ENCODE data around the gene SLC35A1.

GRCh38 chr6:87551799-87552198 is 79.0 kb downstream of the SLC35A1 start:
- TF ChIP-seq EZH2 (IDR thresholded peaks at IDR 0.05) (no peak), POLR2AphosphoS5 (IDR thresholded peaks at IDR 0.05; ENCODE audit: borderline replicate concordance, low read depth, low read length) (no peak), FOXP2 (optimal IDR thresholded peaks at IDR 0.05; ENCODE audit: control extremely low read depth, extremely low read length, insufficient read depth) (no peak)

Data from SK-N-MC (cell line).